Metanephros (tissue), 1 donor: Measurements from ENCODE around the gene PTGR3. TPM values are rescaled to one million over a fixed set of nuclear protein-coding genes. Genes with fewer than 3 reads are reported as not detected.

Source experiments
- total RNA-seq: library from RNA; depleted of rRNA; stranded (reverse); fragments of >200 nt; gene quantifications from one replicate; pipeline ENCODE4 v1.2.3, GENCODE V29; 2014

The PTGR3 gene
- 26.3 TPM for total RNA-seq

GRCh38 chr18:75209129-75209950 is at the start of gene PTGR3:
Gene PTGR3, minus strand, starts transcription at chr18:75209139. Its CDS starts 81 bp downstream, at chr18:75209058.

GRCh38 chr18:75210274-75211001 is 1.5 kb upstream of the PTGR3 start, which contains the start of gene TSHZ1:
Gene TSHZ1, plus strand, starts transcription at chr18:75210797. Its CDS starts 1,080 bp downstream, at chr18:75211877.

Other genes starting within 250 kb of the PTGR3 start
- gene TSHZ1, start 1.7 kb upstream of the PTGR3 start, total RNA-seq, result 24.6 TPM
- not detected for gene SMIM21, start 218.6 kb upstream of the PTGR3 start, total RNA-seq